ENCODE results near the gene SLC26A5.

SLC26A5 gene

DNA sequence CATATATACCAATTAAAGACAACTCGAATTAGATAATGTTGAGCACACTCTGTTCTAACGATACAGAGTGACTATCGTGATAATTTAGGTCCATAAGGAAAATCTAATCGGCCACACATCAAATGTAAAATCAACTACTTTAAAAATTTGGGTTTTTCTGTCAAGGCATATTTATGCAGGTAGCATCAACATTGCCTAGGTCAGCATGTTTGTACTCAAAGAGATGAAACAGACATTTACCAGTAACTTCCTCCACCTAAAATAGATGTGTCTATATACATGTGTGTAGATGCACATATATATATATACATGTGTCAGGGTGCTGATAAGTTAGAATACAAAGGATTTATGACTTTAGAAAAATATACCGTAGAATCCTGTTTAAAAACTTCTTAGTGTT lies 76.6 kb downstream of the SLC26A5 start:
- no peak for DNase-seq (ENCODE audit: extremely low read depth, low read depth)

DNA sequence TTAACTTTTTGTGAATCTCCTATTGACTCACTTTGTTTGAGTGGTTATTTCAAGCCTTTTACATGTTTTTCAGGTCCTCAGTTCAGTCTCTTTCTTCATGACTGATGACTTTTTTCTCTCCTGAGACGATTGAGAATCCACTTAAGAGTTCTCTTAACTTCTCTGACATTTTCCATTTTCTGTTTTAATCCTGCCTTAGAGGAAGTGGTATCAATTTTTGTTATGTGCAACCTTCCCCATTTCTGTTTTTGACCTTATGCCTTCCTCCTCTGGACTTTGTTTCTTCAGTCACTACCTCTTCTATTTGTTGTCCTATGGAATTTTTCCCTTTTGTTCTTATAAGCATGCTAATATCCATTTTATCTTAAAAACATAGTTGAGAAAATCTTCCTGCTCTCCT lies 96.2 kb downstream of the SLC26A5 start:
- DNase-seq (ENCODE audit: extremely low read depth, low read depth), result no peak
- TF ChIP-seq, protein P1, sequence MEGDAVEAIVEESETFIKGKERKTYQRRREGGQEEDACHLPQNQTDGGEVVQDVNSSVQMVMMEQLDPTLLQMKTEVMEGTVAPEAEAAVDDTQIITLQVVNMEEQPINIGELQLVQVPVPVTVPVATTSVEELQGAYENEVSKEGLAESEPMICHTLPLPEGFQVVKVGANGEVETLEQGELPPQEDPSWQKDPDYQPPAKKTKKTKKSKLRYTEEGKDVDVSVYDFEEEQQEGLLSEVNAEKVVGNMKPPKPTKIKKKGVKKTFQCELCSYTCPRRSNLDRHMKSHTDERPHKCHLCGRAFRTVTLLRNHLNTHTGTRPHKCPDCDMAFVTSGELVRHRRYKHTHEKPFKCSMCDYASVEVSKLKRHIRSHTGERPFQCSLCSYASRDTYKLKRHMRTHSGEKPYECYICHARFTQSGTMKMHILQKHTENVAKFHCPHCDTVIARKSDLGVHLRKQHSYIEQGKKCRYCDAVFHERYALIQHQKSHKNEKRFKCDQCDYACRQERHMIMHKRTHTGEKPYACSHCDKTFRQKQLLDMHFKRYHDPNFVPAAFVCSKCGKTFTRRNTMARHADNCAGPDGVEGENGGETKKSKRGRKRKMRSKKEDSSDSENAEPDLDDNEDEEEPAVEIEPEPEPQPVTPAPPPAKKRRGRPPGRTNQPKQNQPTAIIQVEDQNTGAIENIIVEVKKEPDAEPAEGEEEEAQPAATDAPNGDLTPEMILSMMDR (IDR thresholded peaks at IDR 0.05; ENCODE audit: low read depth, low read length), result no peak

More for the DNA sequence above, 76.6 kb downstream of the SLC26A5 start:
- TF ChIP-seq, protein P1 (IDR thresholded peaks at IDR 0.05; ENCODE audit: low read depth, low read length), result no peak

- no peak for DNase-seq (ENCODE audit: extremely low read depth, low read depth)
- TF ChIP-seq, protein P1 (IDR thresholded peaks at IDR 0.05; ENCODE audit: low read depth, low read length), result no peak
These were observed 97.0 kb downstream of the SLC26A5 start for GRCh38 chr7:103348959-103349358.

DNA sequence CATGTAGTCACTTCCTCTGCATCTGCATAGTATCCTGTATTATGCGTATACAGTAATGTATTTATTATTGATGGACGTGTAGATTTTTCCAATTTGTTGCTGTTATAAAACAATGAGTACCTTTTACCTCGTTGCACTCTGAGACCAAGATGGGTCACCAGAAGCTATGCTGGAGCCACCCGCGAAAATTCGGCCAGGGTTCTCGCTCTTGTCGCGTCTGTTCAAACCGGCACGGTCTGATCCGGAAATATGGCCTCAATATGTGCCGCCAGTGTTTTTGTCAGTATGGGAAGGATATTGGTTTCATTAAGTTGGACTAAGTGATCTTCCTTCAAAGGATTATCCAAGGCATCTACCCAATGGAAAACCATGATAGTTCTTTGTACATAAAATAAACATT lies 97.6 kb downstream of the SLC26A5 start:
- DNase-seq (ENCODE audit: extremely low read depth, low read depth), result no peak
- TF ChIP-seq, protein P1 (IDR thresholded peaks at IDR 0.05; ENCODE audit: low read depth, low read length), result no peak

DNA sequence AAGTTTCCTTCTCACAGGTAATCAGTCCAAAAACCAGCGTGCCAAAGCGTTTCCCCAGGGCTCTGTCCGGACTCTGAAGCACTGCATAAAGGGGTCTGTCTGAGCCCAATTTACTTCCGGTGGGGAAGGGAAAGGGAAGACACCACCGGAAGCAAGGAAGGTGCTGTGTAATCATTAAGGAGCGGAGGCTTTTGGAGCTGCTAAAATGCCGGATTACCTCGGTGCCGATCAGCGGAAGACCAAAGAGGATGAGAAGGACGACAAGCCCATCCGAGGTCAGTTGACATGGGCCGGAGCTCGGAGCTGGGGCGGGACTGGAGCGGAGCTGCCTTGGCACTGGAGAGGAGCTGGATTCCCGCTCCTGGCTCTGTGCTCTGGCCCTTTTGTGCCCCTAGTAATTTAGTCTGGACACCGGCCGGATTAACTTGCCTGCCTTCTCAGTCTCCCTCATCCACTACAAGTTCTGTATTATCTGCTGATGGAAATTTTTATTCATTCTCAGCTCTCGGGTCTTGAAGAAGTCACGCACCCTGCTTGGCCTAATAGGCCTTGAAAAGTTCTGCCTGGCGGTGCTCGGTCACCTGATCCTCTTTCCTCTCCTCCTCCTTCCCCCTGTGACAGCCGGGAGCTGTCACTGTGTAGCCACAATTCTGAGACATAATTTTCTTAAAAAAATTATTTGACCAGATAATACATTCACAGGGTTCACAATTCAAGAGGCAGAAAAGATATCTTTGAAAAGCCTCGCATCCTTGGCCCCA lies 98.3 kb downstream of the SLC26A5 start, which contains the start of gene PSMC2:
TSS of gene PSMC2 (plus strand) at position 137 of the 761 bp plus-strand sequence. CDS start at position 206, 69 bp downstream.
- peak; percentile 71 for DNase-seq (ENCODE audit: extremely low read depth, low read depth)
- TF ChIP-seq, protein P1 (IDR thresholded peaks at IDR 0.05; ENCODE audit: low read depth, low read length), result no peak

- no peak for DNase-seq (ENCODE audit: extremely low read depth, low read depth)
- TF ChIP-seq, protein P1 (IDR thresholded peaks at IDR 0.05; ENCODE audit: low read depth, low read length), result no peak
These were observed 99.6 kb downstream of the SLC26A5 start for GRCh38 chr7:103346396-103346795.

DNA sequence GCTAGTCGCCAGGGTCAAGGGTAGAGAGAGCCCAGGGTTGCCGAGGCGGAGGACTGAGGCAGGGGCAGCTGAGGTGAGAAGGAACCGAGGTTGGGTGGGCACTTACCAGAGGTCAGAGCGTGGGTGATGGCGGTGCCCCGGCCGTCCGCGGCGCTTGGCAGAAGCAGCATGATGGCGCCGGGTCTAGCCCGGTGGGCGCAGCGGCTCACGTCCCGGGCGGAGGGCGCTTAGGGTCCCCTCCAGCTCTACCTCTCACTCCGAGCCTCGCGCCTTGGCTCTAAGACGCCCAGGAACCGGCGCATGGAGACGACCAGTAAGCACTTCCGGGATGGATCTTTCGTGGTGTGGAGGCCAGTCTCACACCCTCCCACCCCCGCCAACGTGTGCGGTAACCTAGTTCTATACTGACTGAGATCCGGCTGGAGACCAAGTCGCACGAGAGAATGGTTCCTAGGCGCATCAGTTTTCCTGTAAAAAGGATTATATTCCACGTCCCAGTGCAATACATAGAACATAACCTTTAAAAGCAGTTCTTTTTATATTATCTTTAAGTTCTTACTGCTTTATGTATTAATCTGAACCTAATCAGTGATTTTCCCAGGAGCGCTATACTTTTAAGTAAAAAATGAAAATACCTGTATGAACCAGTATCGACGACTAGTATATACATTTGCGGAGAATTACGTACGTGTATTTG lies 101.4 kb downstream of the SLC26A5 start, which contains the start of gene DNAJC2:
TSS of gene DNAJC2 (minus strand) at position 315 of the 697 bp plus-strand sequence. CDS start at position 170, 145 bp downstream.
- DNase-seq (ENCODE audit: extremely low read depth, low read depth), result peak; percentile 82
- TF ChIP-seq, protein P1 (IDR thresholded peaks at IDR 0.05; ENCODE audit: low read depth, low read length), result no peak
